Measurements from ENCODE around the gene FRYL.
"Not testable (repeated sequence)": the region's sequence is repeated elsewhere in the genome, so short reads cannot be mapped to it uniquely, and the experiment has no call there.

Gene FRYL

GRCh38 chr4:48804584-48805301 is 24.7 kb upstream of the FRYL start:
- FAIRE-seq, result no peak
- TF ChIP-seq CTCF (IDR thresholded peaks at IDR 0.05; ENCODE audit: insufficient read depth, missing control alignments), result no peak

GRCh38 chr4:48801016-48801715 is 21.1 kb upstream of the FRYL start:
- no peak for FAIRE-seq
- no peak for TF ChIP-seq CTCF (IDR thresholded peaks at IDR 0.05; ENCODE audit: insufficient read depth, missing control alignments)
- DNase-seq (ENCODE audit: insufficient read length, low spot score), result no peak

More at GRCh38 chr4:48804584-48805301, 24.7 kb upstream of the FRYL start:
- DNase-seq (ENCODE audit: insufficient read length, low spot score), result no peak

GRCh38 chr4:48800155-48800554 is 20.1 kb upstream of the FRYL start:
- FAIRE-seq; DNase-seq (ENCODE audit: insufficient read length, low spot score): not testable (repeated sequence)

GRCh38 chr4:48799157-48799556 is 19.1 kb upstream of the FRYL start:
- DNase-seq (ENCODE audit: insufficient read length, low spot score) (no peak), FAIRE-seq (no peak)
- no peak for TF ChIP-seq CTCF (IDR thresholded peaks at IDR 0.05; ENCODE audit: insufficient read depth, missing control alignments)

GRCh38 chr4:48798117-48798516 is 18.0 kb upstream of the FRYL start:
- no peak for DNase-seq (ENCODE audit: insufficient read length, low spot score)
- FAIRE-seq, result no peak
- no peak for TF ChIP-seq CTCF (IDR thresholded peaks at IDR 0.05; ENCODE audit: insufficient read depth, missing control alignments)

GRCh38 chr4:48796927-48797679 is 17.0 kb upstream of the FRYL start:
- DNase-seq (ENCODE audit: insufficient read length, low spot score) (no peak), FAIRE-seq (no peak)
- TF ChIP-seq CTCF (IDR thresholded peaks at IDR 0.05; ENCODE audit: insufficient read depth, missing control alignments), result no peak

- no peak for TF ChIP-seq CTCF (IDR thresholded peaks at IDR 0.05; ENCODE audit: insufficient read depth, missing control alignments)
- FAIRE-seq (no peak), DNase-seq (ENCODE audit: insufficient read length, low spot score) (no peak)
Observed at GRCh38 chr4:48796191-48796926, 16.3 kb upstream of the FRYL start.
